Kasumi-1 (cell line): ENCODE results near the gene OR6C1.
"Not testable (repeated sequence)": the region's sequence is repeated elsewhere in the genome, so short reads cannot be mapped to it uniquely, and the experiment has no call there.

Experiments used
- DNase-seq, 2 experiments: peaks; one replicate each; lab custom pipeline; 2025; lab: John Stamatoyannopoulos, UW

Gene OR6C1

DNA sequence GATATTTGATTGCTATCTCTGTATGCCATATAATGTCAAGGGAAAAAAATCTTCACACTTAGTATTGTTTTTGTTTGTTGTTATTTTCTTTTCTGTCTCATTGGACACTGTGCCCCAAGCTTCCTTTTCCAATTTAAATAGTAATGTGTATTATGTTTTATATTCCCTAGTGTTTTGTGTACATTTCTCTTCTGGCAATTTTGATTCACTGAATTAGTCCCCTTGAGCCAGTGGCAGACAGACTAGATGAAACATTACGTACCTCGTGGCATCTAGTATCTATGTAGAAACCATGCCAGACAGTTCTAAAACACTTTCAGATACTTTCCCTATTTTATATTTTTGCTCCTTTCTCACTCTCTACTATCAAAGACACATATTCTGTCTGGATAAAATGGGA, at the start of gene OR6C1:
Gene OR6C1 (plus strand): TSS at position 301 of the 400 bp plus-strand sequence. CDS start 6,257 bp downstream, outside the sequence.
- no peak for DNase-seq

DNA sequence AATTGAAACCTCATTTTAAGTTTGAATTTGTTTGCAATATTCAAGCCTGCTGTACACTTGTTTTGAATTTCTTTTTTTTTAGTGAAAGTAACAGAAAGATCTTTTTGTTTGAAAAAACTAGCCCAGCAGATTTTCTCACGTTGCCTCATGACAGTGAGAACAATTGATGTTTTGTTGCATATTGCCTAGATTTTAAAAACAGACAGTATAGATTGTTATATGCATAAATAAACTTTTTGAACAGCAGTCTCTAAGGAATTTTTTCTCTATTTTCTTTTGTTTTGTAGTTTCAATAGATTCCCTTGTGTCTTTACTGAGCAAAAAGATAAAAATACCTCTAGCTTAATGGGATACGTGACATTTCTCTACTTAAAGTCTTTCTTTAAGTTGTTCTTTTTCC, 33.2 kb upstream of the OR6C1 start:
- DNase-seq = no peak

DNA sequence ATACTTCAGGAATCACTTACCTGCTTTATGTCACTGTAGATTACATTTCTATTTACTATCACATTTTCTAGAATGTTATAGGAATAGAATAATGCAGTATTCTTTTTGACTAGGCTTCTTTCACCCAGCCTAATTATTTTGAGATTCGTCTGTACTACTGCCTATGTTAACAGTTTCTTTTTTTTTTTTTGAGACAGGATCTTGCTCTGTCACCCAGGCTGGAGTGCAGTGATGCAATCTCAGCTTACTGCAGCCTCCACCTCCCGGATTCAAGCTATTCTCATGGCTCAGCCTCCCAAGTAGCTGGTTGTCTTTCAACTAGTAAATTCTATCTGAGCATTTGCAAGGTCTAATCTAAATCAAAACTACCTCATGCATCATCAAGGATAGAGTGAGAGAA, 24.1 kb upstream of the OR6C1 start:
- DNase-seq = no peak

DNA sequence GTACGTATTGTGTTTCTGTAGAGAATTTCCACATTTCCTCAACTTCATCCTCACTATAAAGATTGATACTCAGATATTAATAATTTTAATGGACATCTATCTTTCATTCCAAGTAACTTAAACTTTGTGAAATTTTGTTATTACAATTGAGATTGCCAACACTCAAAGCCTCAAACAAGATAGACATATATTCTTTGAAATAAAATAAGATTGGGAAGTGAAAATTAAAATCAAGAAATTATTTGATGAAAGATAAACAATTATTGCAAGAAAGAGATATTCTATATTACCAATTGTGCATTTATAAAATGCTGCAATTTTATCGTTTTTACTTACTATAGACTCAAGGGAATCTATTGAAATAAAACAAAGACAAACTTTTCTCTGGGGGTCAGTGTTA, 17.7 kb upstream of the OR6C1 start, which contains the start of gene OR6C6:
Gene OR6C6 (minus strand): TSS at position 101 of the 400 bp plus-strand sequence. CDS start 1,337 bp downstream, outside the sequence.
- DNase-seq = no peak

DNA sequence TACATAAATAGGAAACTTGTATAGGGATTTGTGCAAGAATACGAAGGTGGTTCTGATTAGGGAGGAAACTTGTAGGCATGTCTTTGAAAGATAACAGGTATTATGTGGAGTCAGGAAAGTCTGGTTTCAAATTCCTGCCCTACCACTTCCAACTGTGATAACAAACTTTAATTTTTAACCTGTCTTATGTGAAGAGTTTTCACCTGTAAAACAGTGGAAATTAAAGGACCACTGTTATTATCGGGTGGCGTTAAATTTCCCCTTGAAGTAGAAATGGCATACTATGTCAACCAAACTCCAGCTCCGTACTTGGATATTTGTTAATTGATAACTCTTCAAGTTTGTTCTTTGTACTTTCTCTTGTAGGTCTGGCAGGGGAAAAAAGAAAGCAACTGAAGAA, 6.1 kb downstream of the OR6C1 start:
- no peak for DNase-seq

DNA sequence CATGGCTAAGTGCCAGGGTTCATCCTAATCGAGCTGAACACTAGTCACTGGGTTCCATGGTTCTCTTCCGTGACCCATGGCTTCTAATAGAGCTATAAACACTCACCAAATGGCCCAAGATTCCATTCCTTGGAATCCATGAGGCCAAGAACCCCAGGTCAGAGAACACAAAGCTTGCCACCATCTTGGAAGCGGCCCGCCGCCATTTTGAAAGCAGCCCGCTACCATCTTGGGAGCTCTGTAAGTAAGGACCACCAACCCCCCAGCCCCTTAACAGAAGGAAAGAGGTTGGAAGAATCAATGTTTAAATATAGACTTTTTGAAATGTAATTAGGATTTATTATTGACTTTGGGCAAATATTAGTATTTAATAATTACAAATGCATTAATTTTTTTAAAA, 11.7 kb downstream of the OR6C1 start:
- DNase-seq = not testable (repeated sequence)

DNA sequence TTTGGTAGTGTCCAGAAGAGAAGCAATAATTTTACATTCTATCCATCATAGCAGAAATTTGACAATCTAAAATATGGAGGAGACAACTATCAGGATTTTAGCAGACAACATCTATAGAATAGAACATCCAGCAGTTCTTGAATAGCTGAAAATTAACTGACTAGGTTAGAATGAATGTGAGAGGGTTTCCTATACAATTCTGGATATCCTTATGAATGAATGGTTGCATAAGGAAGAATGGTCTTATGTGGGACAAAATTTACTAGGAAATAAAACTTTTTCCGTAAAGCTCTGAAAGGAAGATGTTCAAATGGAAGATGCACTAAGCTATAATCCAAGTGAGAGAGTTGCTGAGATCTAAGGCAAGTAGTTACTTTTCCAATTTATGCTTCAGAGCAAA, 16.3 kb downstream of the OR6C1 start, which contains the start of gene OR6C3:
Gene OR6C3 (plus strand): TSS at position 301 of the 400 bp plus-strand sequence. CDS start 955 bp downstream, outside the sequence.
- no peak for DNase-seq

DNA sequence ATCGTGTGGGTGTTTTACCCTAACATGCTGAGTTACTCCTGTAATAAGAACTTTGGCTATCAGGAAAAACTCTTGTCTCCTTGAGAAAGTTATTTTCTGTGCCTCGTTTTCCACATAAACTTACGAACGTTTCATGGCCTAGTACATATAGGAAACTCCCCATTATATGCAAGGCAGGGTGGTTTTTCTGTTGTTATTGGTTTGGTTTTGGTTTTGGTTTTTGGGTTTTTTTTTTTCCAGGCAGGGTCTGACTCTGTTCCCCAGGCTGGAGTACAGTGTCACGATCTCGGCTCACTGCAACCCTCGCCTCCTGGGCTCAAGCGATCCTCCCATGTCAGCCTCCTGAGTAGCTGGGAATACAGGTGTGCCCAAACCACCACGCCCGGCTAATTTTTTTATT, 21.9 kb downstream of the OR6C1 start:
- no peak for DNase-seq

DNA sequence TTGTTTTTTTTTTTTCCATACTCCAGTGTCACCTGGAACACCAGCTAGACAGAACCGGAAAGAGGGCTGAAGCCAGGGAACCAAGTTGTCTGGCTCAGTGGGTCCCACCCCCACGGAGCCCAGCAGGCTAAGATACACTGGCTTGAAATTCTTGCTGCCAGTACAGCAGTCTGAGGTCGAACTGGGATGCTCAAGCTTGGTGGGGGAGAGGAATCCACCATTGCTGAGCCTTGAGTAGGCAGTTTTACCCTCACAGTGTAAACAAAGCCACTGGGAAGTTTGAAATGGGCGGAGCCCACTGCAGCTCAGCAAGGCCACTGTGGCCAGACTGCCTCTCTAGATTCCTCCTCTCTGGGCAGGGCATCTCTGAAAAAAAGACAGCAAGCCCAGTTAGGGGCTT, 41.2 kb downstream of the OR6C1 start:
- not testable (repeated sequence) for DNase-seq

DNA sequence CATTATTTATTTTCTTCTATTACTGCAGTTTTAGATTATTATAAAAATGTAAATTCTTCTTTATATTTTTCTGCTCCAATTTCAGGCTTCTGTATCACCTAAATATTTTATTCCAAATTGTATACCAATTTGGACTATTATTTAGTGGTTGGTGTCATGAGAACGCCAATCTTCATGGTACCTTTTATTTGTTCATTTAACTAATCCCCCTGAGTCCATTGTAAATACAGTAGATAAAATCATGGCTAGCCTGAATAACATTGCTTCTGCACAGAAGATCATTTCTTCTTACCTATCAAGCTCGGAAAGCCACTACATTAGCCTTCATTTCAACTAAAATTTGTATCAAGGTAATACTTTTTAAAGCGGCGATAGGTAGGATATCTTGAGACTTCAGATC, 48.5 kb downstream of the OR6C1 start, which contains the start of gene OR6C75:
Gene OR6C75 (plus strand): TSS at position 301 of the 400 bp plus-strand sequence. CDS start 2,136 bp downstream, outside the sequence.
- no peak for DNase-seq

DNA sequence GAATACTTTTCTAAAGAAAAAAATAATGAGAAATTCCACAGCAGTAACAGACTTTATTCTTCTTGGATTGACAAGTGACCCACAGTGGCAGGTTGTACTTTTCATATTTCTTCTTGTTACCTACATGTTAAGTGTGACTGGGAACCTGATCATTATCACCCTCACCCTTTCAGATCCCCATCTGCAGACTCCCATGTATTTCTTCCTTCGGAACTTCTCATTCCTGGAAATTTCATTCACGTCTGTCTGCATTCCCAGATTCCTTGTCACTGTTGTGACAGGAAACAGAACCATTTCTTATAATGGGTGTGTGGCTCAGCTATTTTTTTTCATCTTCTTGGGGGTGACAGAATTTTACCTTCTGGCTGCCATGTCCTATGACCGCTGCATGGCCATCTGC, 50.9 kb downstream of the OR6C1 start:
- no peak for DNase-seq
